SH-SY5Y (cell line): Measurements from ENCODE around the gene EPHA1.

Experiments used
- GATA2 ChIP-seq: IDR thresholded peaks from 2 replicates; pipeline ENCODE4 v1.6.1; 2011; ENCODE audit warnings: mild to moderate bottlenecking, low read depth, low read length
- GATA3 ChIP-seq: IDR thresholded peaks from 2 replicates; pipeline ENCODE4 v1.6.1; 2011; ENCODE audit warnings: low read depth, mild to moderate bottlenecking, low read length, moderate library complexity

Gene EPHA1

DNA sequence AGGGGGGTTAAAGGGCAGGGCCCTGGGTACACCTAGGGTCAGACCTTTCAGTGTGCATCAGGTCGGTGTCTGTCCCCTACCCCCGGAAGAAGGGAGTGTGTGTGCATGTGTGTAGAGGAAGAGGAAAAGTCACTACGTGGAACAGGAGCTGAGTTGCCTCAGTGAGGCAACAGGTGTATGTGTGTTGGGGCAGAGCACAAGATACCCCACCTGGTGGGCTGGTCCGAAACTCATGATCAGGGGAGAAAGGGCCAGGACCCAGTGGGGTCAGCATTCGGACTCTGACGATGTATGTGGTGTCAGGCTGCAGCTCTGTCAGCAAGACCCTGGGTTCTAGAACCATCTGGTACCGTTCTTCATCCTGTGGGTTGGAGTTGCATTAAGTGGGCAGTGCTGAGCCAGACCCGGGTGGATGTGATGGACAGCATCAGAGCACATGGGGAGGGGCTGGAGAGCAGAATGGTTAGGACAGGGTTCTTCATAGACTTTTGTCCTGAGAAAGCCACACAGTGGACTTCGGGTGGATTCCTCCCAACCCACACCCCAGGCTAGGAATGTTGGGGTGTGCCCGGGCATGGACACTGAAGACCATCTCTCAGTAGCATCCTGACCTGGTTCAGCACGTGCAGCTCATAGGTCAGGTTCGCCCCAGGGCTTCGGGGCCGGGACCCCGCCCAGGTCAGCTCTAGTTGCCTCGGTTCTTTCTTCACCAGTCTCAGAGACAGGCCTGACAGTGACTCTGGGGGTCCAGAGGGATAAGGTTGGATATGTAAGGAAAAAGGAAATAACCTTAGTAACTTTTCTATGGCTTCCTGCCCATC lies 10.7 kb downstream of the EPHA1 start:
- TF ChIP-seq GATA3 (no peak), GATA2 (no peak)

DNA sequence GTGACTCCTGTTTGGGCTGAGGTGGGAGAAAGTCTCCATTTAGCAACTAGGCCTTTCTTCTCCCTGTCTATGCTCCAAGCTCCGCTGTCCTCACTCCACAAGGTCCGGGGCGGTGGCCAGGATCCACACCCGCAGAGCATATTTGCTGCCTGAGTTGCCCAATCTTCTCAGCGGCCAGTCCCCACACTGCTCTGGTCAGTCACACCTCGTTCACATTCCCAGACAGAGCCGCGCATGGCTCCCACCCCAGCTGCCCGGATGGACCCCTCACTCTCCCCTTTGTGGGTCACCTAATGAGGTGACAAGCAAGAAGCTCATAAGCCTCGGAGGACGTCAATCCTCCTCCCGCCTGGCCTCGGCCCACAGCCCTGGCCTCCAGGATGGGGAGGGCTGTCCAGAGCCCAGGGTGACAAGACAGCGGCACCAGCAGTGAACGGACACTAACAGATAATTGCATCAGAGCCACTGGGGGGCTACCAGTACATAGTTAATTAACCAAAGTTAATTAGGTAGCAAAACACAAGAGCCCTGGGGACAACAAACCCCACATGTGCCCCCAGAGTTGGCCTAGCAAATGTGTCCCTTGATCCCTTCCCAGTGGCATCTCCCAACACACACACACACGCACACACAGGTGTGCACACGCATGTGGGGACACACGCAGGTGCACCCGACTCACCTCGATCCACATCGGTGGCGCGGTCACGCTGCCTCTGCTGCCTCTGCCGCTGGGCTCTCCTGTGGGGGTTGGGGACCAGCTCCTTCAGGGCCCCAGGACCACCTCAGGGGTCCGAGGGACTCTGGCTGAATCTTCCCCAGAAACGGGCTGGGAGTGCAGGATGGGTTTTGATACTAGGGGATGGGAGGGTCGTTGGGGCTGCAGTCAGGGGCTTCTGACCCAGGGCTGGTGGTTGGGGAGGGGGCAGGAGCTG lies 11.8 kb downstream of the EPHA1 start:
- TF ChIP-seq GATA2 = no peak
- TF ChIP-seq GATA3 = no peak

DNA sequence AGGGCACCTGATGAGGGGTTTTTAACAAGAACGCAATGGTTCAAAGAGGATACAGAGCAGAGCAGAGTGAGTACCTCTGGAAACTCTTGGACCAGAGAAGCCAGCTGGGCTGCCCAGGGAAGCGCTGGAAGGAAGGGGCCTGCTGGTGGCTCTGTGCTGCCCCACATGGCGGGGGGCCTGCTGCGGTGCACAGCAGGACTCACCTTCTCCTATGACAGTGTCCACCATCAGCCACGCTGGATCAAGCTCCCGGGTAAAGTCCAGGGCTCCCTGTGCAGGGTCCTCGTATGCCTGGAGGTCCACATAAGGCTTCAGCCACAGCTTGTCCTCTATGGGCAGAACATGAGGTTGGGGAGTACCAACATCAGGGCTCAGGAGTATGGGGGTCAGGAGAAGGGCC lies 12.5 kb downstream of the EPHA1 start:
- no peak for TF ChIP-seq GATA3
- no peak for TF ChIP-seq GATA2

DNA sequence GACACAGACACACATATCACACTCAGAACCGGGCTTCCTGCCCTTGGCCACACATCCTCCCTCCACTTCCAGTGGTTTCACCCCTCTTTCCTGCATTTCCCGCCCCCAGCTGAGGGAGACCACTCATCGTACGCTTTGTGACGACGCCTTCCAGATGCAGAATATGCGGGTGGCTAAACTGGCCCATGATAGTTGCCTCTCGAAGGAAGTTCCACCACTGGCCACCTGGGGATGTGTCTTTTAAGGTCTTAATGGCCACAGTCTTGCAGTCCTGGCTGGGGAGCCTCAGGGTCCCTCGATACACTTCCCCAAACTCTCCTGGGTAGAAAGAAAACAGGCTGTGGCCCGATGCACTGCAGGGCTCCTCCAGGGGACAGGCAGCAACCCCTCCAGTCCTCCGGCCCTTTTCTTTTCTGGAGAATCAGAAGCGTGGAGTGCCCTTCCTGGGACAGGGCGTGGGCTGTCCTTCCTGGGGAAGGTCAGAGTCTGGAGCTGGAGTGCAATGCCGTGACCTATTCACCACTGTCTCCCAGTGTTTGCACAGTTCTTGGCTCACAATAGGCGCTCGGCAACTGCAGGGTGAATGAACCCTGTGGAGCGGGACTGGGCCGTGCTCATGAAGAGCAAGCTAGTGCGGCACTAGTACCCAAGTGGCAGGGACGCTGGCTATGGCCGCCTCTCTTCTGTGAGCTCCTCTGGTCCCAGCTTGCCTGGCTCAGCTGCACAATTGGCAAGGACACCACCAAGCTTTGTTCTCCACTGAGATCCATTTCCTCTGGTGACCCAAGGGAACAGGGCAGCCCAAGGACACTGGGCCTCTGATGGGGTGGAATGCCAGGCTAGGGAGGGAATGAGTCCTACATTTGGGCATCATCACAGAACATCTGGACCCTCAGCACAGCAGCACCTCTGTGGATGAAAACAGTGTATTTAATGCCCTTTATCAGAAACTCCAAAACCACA lies 13.2 kb downstream of the EPHA1 start:
- TF ChIP-seq GATA2 (no peak), GATA3 (no peak)

DNA sequence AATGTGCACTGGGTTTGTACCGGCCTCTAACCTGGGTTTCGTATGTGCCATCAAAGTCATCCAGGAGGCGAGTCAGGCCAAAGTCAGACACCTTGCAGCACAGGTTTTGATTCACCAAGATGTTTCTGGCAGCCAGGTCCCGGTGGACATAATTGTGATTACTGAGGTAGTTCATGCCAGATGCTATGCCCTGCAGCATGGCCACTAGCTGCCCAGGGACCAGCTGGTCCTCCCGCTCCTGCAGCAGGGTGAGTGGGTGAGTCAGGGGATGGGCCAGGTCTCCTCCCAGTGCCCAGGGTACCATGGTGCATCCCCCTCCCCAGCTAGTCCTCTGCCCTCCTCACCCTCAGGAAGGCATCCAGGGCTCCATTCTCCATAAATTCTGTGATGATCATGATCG lies 13.9 kb downstream of the EPHA1 start:
- no peak for TF ChIP-seq GATA2
- TF ChIP-seq GATA3 = no peak

GRCh38 chr7:143394068-143394467 lies 14.6 kb downstream of the EPHA1 start:
- TF ChIP-seq GATA2 (no peak), GATA3 (no peak)

- TF ChIP-seq GATA3 (no peak), GATA2 (no peak)
Observed at GRCh38 chr7:143393267-143394041, 15.2 kb downstream of the EPHA1 start.

- TF ChIP-seq GATA3 = no peak
- TF ChIP-seq GATA2 = no peak
Observed at GRCh38 chr7:143392875-143393266, 15.8 kb downstream of the EPHA1 start.

DNA sequence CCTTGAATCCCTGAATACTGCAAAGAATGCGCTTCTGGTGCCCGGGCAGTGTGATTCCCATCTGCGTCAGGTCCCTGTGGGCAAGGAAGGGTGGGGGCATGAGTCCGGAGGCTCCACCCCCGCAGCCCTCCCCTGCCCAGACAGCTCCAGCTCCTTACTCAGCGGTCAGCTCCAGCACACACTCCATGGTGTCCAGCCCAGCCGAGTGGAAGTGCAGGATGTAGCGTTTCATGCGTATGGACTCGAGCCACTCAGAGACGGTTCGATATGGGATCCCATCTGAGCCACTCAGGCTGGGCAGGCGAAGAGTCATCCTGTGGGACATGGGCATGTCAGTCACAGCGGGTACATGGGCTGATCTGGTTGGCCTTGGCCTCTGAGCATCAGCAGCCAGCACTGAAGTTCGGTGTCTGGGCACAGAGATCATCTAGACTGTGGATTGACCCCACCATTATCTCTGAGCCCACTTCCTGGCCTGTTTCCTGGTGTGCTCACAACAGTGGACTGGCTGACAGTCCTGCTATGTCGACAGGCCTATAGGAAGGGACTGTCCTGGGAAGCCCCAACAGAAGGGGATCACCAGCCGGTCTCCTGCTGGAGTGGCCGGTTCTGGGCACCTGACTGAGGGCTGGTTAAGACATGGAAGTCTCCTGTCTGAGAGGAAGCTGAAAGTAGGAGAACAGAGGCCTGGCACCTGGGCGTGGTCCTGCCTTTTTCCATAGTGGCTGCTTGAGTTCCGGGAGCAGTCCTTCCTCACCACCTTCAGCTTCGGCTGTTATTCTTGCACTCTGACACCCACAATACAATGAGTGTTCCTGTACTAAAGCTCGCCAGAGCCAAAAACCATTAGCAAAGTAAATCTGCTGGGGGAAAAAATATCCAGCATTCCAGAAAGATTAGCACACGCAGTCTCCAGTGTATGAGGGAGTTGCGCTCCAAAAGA lies 16.9 kb downstream of the EPHA1 start:
- no peak for TF ChIP-seq GATA3
- TF ChIP-seq GATA2 = no peak

- no peak for TF ChIP-seq GATA3
Observed at GRCh38 chr7:143390773-143391317, 17.8 kb downstream of the EPHA1 start.

GRCh38 chr7:143390104-143390772 lies 18.4 kb downstream of the EPHA1 start:
- TF ChIP-seq GATA2 = no peak
- TF ChIP-seq GATA3 = no peak
